HCT116 (cell line): ENCODE results near the gene CIAO2B. TPM values are rescaled to one million over a fixed set of nuclear protein-coding genes. Genes with fewer than 3 reads are reported as not detected.

Experiments used
- ATAC-seq: fragments of 200-7000 bp; cut with Tn5 transposase; 2 replicates; pipeline ENCODE4 v1.9.1; 2020; ENCODE audit warnings: mild to moderate bottlenecking, moderate library complexity
- BruUV-seq: library from RNA; stranded (reverse); fragments of 400-500 nt; replicated peaks from 2 replicates; lab custom pipeline; 2021; lab: Mats Ljungman, UMichigan
- CTCF ChIA-PET: fragments of 300-600 bp; sonication (Branson Sonifier 250); formaldehyde crosslinking; loops from one replicate; lab custom pipeline; 2021; ENCODE audit warnings: antibody characterized with exemption; lab: Charles Lee
- POLR2A ChIA-PET: fragments of 300-600, 350-600 bp; sonication (Branson Sonifier 250); formaldehyde crosslinking; loops from one replicate; lab custom pipeline; 2021; ENCODE audit warnings: antibody characterized with exemption; lab: Charles Lee
- RAD21 ChIA-PET, 2 experiments: fragments of 300-600 bp; sonication (Branson Sonifier 250); formaldehyde crosslinking; loops; one replicate each; lab custom pipeline; 2023; ENCODE audit warnings: low total read pairs in 2 of 2; ENCODE audit not compliant: uncharacterized antibody in 2 of 2, unreplicated experiment in 2 of 2, low non-redundant PET in 1 of 2; lab: Charles Lee
- DNase-seq: peaks from one replicate; pipeline ENCODE4 v3.0.0-alpha.2; 2010; ENCODE audit warnings: low read depth, low spot score
- H2AFZ ChIP-seq: fragments of 200-600 bp; shearing (Covaris generic), sonication (generic); 2 replicates; pipeline ENCODE4 v1.6.1; 2017; ENCODE audit warnings: low read depth, mixed run types, mixed read lengths, antibody characterized with exemption, low read length; ENCODE audit not compliant: poor library complexity, severe bottlenecking
- H3K27ac ChIP-seq: 2 replicates; pipeline ENCODE4 v1.5.1; 2012; ENCODE audit warnings: low read depth, low read length
- H3K27me3 ChIP-seq: fragments of 200-600 bp; sonication (generic); 2 replicates; pipeline ENCODE4 v1.6.1; 2016; ENCODE audit warnings: mixed run types, low read length, mixed read lengths; ENCODE audit not compliant: insufficient read depth
- H3K36me3 ChIP-seq, 2 experiments: fragments of 200-500 bp in 1 of 2; fragments of 200-600 bp in 1 of 2; sonication (Bioruptor generic) in 1 of 2; sonication (generic) in 1 of 2; 2 replicates each; pipeline versions ENCODE4 v1.5.1 to v1.6.1; 2014 to 2016; ENCODE audit warnings: low read length in 2 of 2, inconsistent platforms in 1 of 2, mixed read lengths in 1 of 2, mixed run types in 1 of 2; ENCODE audit not compliant: insufficient read depth in 2 of 2, control insufficient read depth in 1 of 2
- H3K4me1 ChIP-seq, 2 experiments: fragments of 200-600 bp in 1 of 2; sonication (generic) in 1 of 2; 2 replicates each; pipeline versions ENCODE4 v1.5.1 to v1.6.1; 2012 to 2017; ENCODE audit warnings: low read length in 2 of 2, inconsistent platforms in 1 of 2, mild to moderate bottlenecking in 1 of 2, mixed read lengths in 1 of 2, mixed run types in 1 of 2, moderate library complexity in 1 of 2; ENCODE audit not compliant: insufficient read depth in 2 of 2, control insufficient read depth in 1 of 2
- H3K4me2 ChIP-seq: fragments of 200-600 bp; sonication (generic); 2 replicates; pipeline ENCODE4 v1.6.1; 2017; ENCODE audit warnings: mixed run types, low read length, mixed read lengths
- H3K4me3 ChIP-seq, 2 experiments: fragments of 200-600 bp in 1 of 2; sonication (generic) in 1 of 2; replicated peaks in 1 of 2; 2 replicates each; pipeline ENCODE4 v1.5.1; 2011 to 2016; ENCODE audit warnings: low read length in 2 of 2, control low read depth in 1 of 2, low read depth in 1 of 2, mild to moderate bottlenecking in 1 of 2, mixed read lengths in 1 of 2, mixed run types in 1 of 2
- H3K79me2 ChIP-seq: fragments of 200-600 bp; sonication (generic); 2 replicates; pipeline ENCODE4 v1.6.1; 2017; ENCODE audit warnings: mild to moderate bottlenecking, mixed run types, low read length, moderate library complexity, mixed read lengths; ENCODE audit not compliant: insufficient read depth
- H3K9ac ChIP-seq: fragments of 200-600 bp; sonication (generic); 2 replicates; pipeline ENCODE4 v1.6.1; 2016; ENCODE audit warnings: low read length, mixed read lengths
- H3K9me2 ChIP-seq: fragments of 200-600 bp; sonication (generic), shearing (Covaris generic); 2 replicates; pipeline ENCODE4 v1.6.1; 2017; ENCODE audit warnings: mixed run types, mild to moderate bottlenecking, moderate library complexity; ENCODE audit not compliant: insufficient read depth
- H3K9me3 ChIP-seq, 2 experiments: fragments of 200-500 bp in 1 of 2; fragments of 200-600 bp in 1 of 2; sonication (Bioruptor generic) in 1 of 2; sonication (generic) in 1 of 2; 2 replicates each; pipeline ENCODE4 v1.6.1; 2014 to 2017; ENCODE audit warnings: low read length in 2 of 2, mixed read lengths in 2 of 2, inconsistent platforms in 1 of 2, low read depth in 1 of 2, mild to moderate bottlenecking in 1 of 2, mixed run types in 1 of 2, moderate library complexity in 1 of 2; ENCODE audit not compliant: control insufficient read depth in 1 of 2, insufficient read depth in 1 of 2
- H4K20me1 ChIP-seq: fragments of 200-600 bp; sonication (generic), shearing (Covaris generic); 2 replicates; pipeline ENCODE4 v1.6.1; 2017; ENCODE audit warnings: mixed run types, mild to moderate bottlenecking, moderate library complexity; ENCODE audit not compliant: insufficient read depth
- ATF3 ChIP-seq: IDR thresholded peaks from 2 replicates; pipeline ENCODE4 v1.6.1; 2012
- CTCF ChIP-seq, 3 experiments: fragments of 200-600 bp in 1 of 3; sonication (generic) in 1 of 3; IDR thresholded peaks in 2 of 3; conservative IDR thresholded peaks in 1 of 3; 2 replicates each; pipeline ENCODE4 v1.5.1; 2012 to 2017; ENCODE audit warnings: low read depth in 2 of 3, low read length in 2 of 3, antibody characterized with exemption in 1 of 3, borderline replicate concordance in 1 of 3, control low read depth in 1 of 3, mild to moderate bottlenecking in 1 of 3, mixed read lengths in 1 of 3, mixed run types in 1 of 3, moderate library complexity in 1 of 3; ENCODE audit not compliant: insufficient read depth in 1 of 3
- EGR1 ChIP-seq: IDR thresholded peaks from 2 replicates; pipeline ENCODE4 v1.6.1; 2012; ENCODE audit warnings: low read depth
- ELF1 ChIP-seq: IDR thresholded peaks from 2 replicates; pipeline ENCODE4 v1.6.1; 2012; ENCODE audit warnings: low read depth, borderline replicate concordance
- JUND ChIP-seq: IDR thresholded peaks from 2 replicates; pipeline ENCODE4 v1.6.1; 2012
- MAX ChIP-seq: IDR thresholded peaks from 2 replicates; pipeline ENCODE4 v1.6.1; 2012
- POLR2A ChIP-seq: IDR thresholded peaks from 2 replicates; pipeline ENCODE4 v1.7.0; 2011; ENCODE audit warnings: borderline replicate concordance; ENCODE audit not compliant: insufficient read depth, insufficient read length; ENCODE audit errors: extremely low read depth
- POLR2AphosphoS5 ChIP-seq: IDR thresholded peaks from 2 replicates; pipeline ENCODE4 v1.6.1; 2011; ENCODE audit warnings: mild to moderate bottlenecking, low read depth, low read length, moderate library complexity
- RAD21 ChIP-seq: IDR thresholded peaks from 2 replicates; pipeline ENCODE4 v1.6.1; 2012; ENCODE audit warnings: low read depth, mild to moderate bottlenecking
- REST ChIP-seq: IDR thresholded peaks from 2 replicates; pipeline ENCODE4 v1.6.1; 2012; ENCODE audit warnings: low read depth
- SP1 ChIP-seq: IDR thresholded peaks from 2 replicates; pipeline ENCODE4 v1.6.1; 2012; ENCODE audit warnings: low read depth
- SRF ChIP-seq: IDR thresholded peaks from 2 replicates; pipeline ENCODE4 v1.6.1; 2012; ENCODE audit warnings: low read depth
- TCF7L2 ChIP-seq: IDR thresholded peaks from 2 replicates; pipeline ENCODE4 v1.7.0; 2011; ENCODE audit warnings: borderline replicate concordance, inconsistent platforms; ENCODE audit not compliant: insufficient read depth, insufficient read length; ENCODE audit errors: extremely low read depth
- ZFX ChIP-seq: fragments of 450-650 bp; IDR thresholded peaks from 2 replicates; pipeline ENCODE4 v1.6.1; 2017
- ZNF274 ChIP-seq: fragments of 200-500 bp; sonication (Bioruptor generic); IDR thresholded peaks from 2 replicates; pipeline ENCODE4 v1.6.1; 2014; ENCODE audit warnings: mild to moderate bottlenecking, low read depth, low read length, inconsistent platforms
- intact Hi-C: fragments of 100-400 bp; cut with micrococcal nuclease; formaldehyde crosslinking; loops from 2 replicates; pipeline ENCODE4 v1.10.0; 2022
- total RNA-seq: library from RNA; stranded (reverse); gene quantifications from one replicate; pipeline ENCODE4 v1.2.1, GENCODE V29; 2021; ENCODE audit not compliant: unreplicated experiment

The CIAO2B gene
- total RNA-seq, 1 experiment from 2014 or later, result 113 TPM

- Histone ChIP-seq H3K4me2 (no peak overlapping the region), H3K4me3 (no peak overlapping the region), H4K20me1 (no peaks in the 10 kb centered on the region), H3K27ac (no peak overlapping the region)
- no peak for TF ChIP-seq POLR2AphosphoS5
- no peak for TF ChIP-seq EGR1
- TF ChIP-seq JUND, result no peak
- no peak for TF ChIP-seq ELF1
- TF ChIP-seq REST, result no peak
- no peak for TF ChIP-seq ZFX
- no peak for TF ChIP-seq CTCF (IDR thresholded peaks at IDR 0.05 in 2 of 3, conservative IDR thresholded peaks at IDR 0.05 in 1 of 3; ENCODE audit: borderline replicate concordance in 1 of 3, insufficient read depth in 1 of 3, low read depth in 2 of 3, low read length in 2 of 3)
- no peak for TF ChIP-seq TCF7L2
- TF ChIP-seq SRF, result no peak
- TF ChIP-seq SP1, result no peak
- no peak for TF ChIP-seq ZNF274
- no peak for TF ChIP-seq MAX
- TF ChIP-seq ATF3, result no peak
- TF ChIP-seq POLR2A, result no peak
- no peak for TF ChIP-seq RAD21
- TF ChIP-seq, all 23 proteins: peak for 0
- Histone ChIP-seq H3K9ac (no peak overlapping the region; the same call in 1 of the 2 replicates), H2AFZ (no peak overlapping the region), H3K36me3 (peaks cover under 1 to 7% of the 10 kb centered on the region in 2 experiments; a peak in 1 of 4 replicates), H3K4me1 (peaks cover 15 to 51% of the 10 kb centered on the region in 2 experiments), H3K27me3 (no peaks in the 10 kb centered on the region), H3K79me2 (peaks cover 49% of the 10 kb centered on the region), H3K9me2 (no peaks in the 10 kb centered on the region), H3K9me3 (no peaks in the 10 kb centered on the region)
- ATAC-seq (no peak), DNase-seq (no peak)
- RAD21 ChIA-PET, result no interaction called here
- intact Hi-C loops, result no loop called here
- BruUV-seq, result no TSS peak
- CTCF ChIA-PET, result no interaction called here
- POLR2A ChIA-PET, result no interaction called here
Measured at GRCh38 chr16:66932076-66932475, 2.1 kb downstream of the CIAO2B start.
